IMR-90 (cell line): ENCODE measurements around the gene KRT6B. TPM values are rescaled to one million over a fixed set of nuclear protein-coding genes. Genes with fewer than 3 reads are reported as not detected.

ENCODE experiments used
- ATAC-seq: fragments of 200-7000 bp; cut with Tn5 transposase; 2 replicates; pipeline ENCODE4 v1.9.1; 2020; ENCODE audit warnings: low read depth, mild to moderate bottlenecking, moderate library complexity
- BruUV-seq: library from RNA; stranded (reverse); fragments of 400-500 nt; replicated peaks from 2 replicates; lab custom pipeline; 2021; lab: Mats Ljungman, UMichigan
- CTCF ChIA-PET: fragments of 300-600 bp; formaldehyde crosslinking; extraction: SDS; loops from one replicate; lab custom pipeline; 2021; ENCODE audit warnings: antibody characterized with exemption; lab: Yijun Ruan, JAX
- POLR2A ChIA-PET: fragments of 300-600 bp; sonication (Branson Sonifier 250); formaldehyde crosslinking; loops from one replicate; lab custom pipeline; 2022; ENCODE audit warnings: antibody characterized with exemption; ENCODE audit not compliant: unreplicated experiment; lab: Charles Lee
- DNase-seq: peaks from one replicate; pipeline ENCODE4 v3.0.0; 2013
- H2AFZ ChIP-seq: replicated peaks from 2 replicates; pipeline ENCODE3; 2013; ENCODE audit warnings: low read length, mild to moderate bottlenecking; ENCODE audit not compliant: poor library complexity
- H2AK5ac ChIP-seq: 2 replicates; pipeline ENCODE4 v1.6.1; 2013; ENCODE audit warnings: low read depth, low read length, inconsistent platforms
- H2AK9ac ChIP-seq: replicated peaks from 2 replicates; pipeline ENCODE3; 2013; ENCODE audit warnings: mild to moderate bottlenecking, low read depth, low read length, moderate library complexity; ENCODE audit not compliant: poor library complexity
- H2BK120ac ChIP-seq: 2 replicates; pipeline ENCODE4 v1.6.1; 2013; ENCODE audit warnings: low read depth, low read length, inconsistent platforms
- H2BK15ac ChIP-seq: 3 replicates; pipeline ENCODE4 v1.6.1; 2013; ENCODE audit warnings: low read depth, low read length, inconsistent platforms
- H2BK20ac ChIP-seq: 2 replicates; pipeline ENCODE4 v1.6.1; 2013; ENCODE audit warnings: low read depth, mild to moderate bottlenecking, inconsistent platforms, low read length, moderate library complexity
- H2BK5ac ChIP-seq: 2 replicates; pipeline ENCODE4 v1.6.1; 2013; ENCODE audit warnings: mild to moderate bottlenecking, low read depth, low read length, inconsistent platforms; ENCODE audit not compliant: poor library complexity, severe bottlenecking
- H3K14ac ChIP-seq: replicated peaks from 2 replicates; pipeline ENCODE4 v1.6.1; 2013; ENCODE audit warnings: low read depth, low read length, inconsistent platforms
- H3K18ac ChIP-seq: 2 replicates; pipeline ENCODE4 v1.6.1; 2013; ENCODE audit warnings: low read depth, low read length, control low read depth
- H3K23ac ChIP-seq: 2 replicates; pipeline ENCODE4 v1.6.1; 2013; ENCODE audit warnings: low read depth, low read length, inconsistent platforms
- H3K27ac ChIP-seq: 2 replicates; pipeline ENCODE4 v1.5.1; 2013; ENCODE audit warnings: mild to moderate bottlenecking, control low read depth, low read length; ENCODE audit not compliant: insufficient read depth
- H3K27me3 ChIP-seq: 2 replicates; pipeline ENCODE4 v1.6.1; 2013; ENCODE audit warnings: low read length; ENCODE audit not compliant: control insufficient read depth, insufficient read depth
- H3K36me3 ChIP-seq: 2 replicates; pipeline ENCODE4 v1.6.1; 2013; ENCODE audit warnings: low read length, mixed read lengths; ENCODE audit not compliant: control insufficient read depth, insufficient read depth
- H3K4ac ChIP-seq: 2 replicates; pipeline ENCODE4 v1.6.1; 2013; ENCODE audit warnings: low read depth, low read length, inconsistent platforms
- H3K4me1 ChIP-seq: 2 replicates; pipeline ENCODE4 v1.6.1; 2013; ENCODE audit warnings: low read length, mixed read lengths; ENCODE audit not compliant: control insufficient read depth, insufficient read depth
- H3K4me2 ChIP-seq: 2 replicates; pipeline ENCODE4 v1.6.1; 2013; ENCODE audit warnings: low read depth, mild to moderate bottlenecking, control low read depth, low read length, moderate library complexity
- H3K4me3 ChIP-seq: 2 replicates; pipeline ENCODE4 v1.5.1; 2013; ENCODE audit warnings: low read depth, mild to moderate bottlenecking, control low read depth, low read length, moderate library complexity; ENCODE audit not compliant: insufficient read depth
- H3K56ac ChIP-seq: 2 replicates; pipeline ENCODE4 v1.6.1; 2013; ENCODE audit warnings: low read length, inconsistent platforms; ENCODE audit not compliant: insufficient read depth; ENCODE audit errors: extremely low read depth
- H3K79me1 ChIP-seq, 2 experiments: 2 replicates each; pipeline ENCODE4 v1.6.1; 2013; ENCODE audit warnings: low read length in 2 of 2, inconsistent platforms in 1 of 2, low read depth in 1 of 2
- H3K9ac ChIP-seq: 2 replicates; pipeline ENCODE4 v1.6.1; 2013; ENCODE audit warnings: low read depth, low read length, control low read depth
- H3K9me1 ChIP-seq: 2 replicates; pipeline ENCODE4 v1.6.1; 2013; ENCODE audit warnings: low read length, inconsistent platforms; ENCODE audit not compliant: insufficient read depth
- H3K9me3 ChIP-seq: 2 replicates; pipeline ENCODE4 v1.6.1; 2013; ENCODE audit warnings: low read length; ENCODE audit not compliant: control insufficient read depth, insufficient read depth
- H4K20me1 ChIP-seq: 2 replicates; pipeline ENCODE4 v1.6.1; 2013; ENCODE audit warnings: low read length, inconsistent platforms; ENCODE audit not compliant: insufficient read depth
- H4K5ac ChIP-seq: 2 replicates; pipeline ENCODE4 v1.6.1; 2013; ENCODE audit warnings: mild to moderate bottlenecking, low read depth, low read length, control low read depth
- H4K8ac ChIP-seq, 2 experiments: 2 replicates each; pipeline ENCODE4 v1.6.1; 2013; ENCODE audit warnings: low read depth in 2 of 2, low read length in 2 of 2, control low read depth in 1 of 2, inconsistent platforms in 1 of 2
- H4K91ac ChIP-seq: 2 replicates; pipeline ENCODE4 v1.6.1; 2013; ENCODE audit warnings: low read depth, low read length, inconsistent platforms; ENCODE audit not compliant: insufficient read depth
- BHLHE40 ChIP-seq: fragments of 150-350 bp; IDR thresholded peaks from 2 replicates; pipeline ENCODE4 v1.6.1; 2016; ENCODE audit warnings: mild to moderate bottlenecking, low read depth, low read length
- CHD1 ChIP-seq: IDR thresholded peaks from 2 replicates; pipeline ENCODE4 v1.6.1; 2012; ENCODE audit warnings: low read depth, low read length, improper control_type of control experiment
- FOS ChIP-seq: fragments of 150-350 bp; IDR thresholded peaks from 2 replicates; pipeline ENCODE4 v1.6.1; 2016; ENCODE audit warnings: low read depth, low read length
- MAFK ChIP-seq: IDR thresholded peaks from 2 replicates; pipeline ENCODE4 v1.6.1; 2012; ENCODE audit warnings: low read depth, low read length, improper control_type of control experiment
- MAZ ChIP-seq: IDR thresholded peaks from 2 replicates; pipeline ENCODE4 v1.6.1; 2012; ENCODE audit warnings: low read depth, mild to moderate bottlenecking, low read length, improper control_type of control experiment, moderate library complexity, borderline replicate concordance
- MXI1 ChIP-seq: IDR thresholded peaks from 2 replicates; pipeline ENCODE4 v1.6.1; 2012; ENCODE audit warnings: low read depth, mild to moderate bottlenecking, low read length, moderate library complexity, borderline replicate concordance
- POLR2A ChIP-seq: IDR thresholded peaks from 2 replicates; pipeline ENCODE4 v1.6.1; 2012; ENCODE audit warnings: mild to moderate bottlenecking, low read depth, low read length
- RAD21 ChIP-seq: IDR thresholded peaks from 2 replicates; pipeline ENCODE4 v1.6.1; 2012; ENCODE audit warnings: low read length, improper control_type of control experiment
- RCOR1 ChIP-seq: IDR thresholded peaks from 2 replicates; pipeline ENCODE4 v1.6.1; 2012; ENCODE audit warnings: mild to moderate bottlenecking, low read length, improper control_type of control experiment; ENCODE audit not compliant: insufficient replicate concordance
- RFX5 ChIP-seq: IDR thresholded peaks from 2 replicates; pipeline ENCODE4 v1.8.0; 2012; ENCODE audit warnings: low read depth, mild to moderate bottlenecking, low read length, moderate library complexity
- SMC3 ChIP-seq: fragments of 150-350 bp; IDR thresholded peaks from 2 replicates; pipeline ENCODE4 v1.6.1; 2016; ENCODE audit warnings: low read depth, mild to moderate bottlenecking, antibody characterized with exemption, low read length, moderate library complexity
- WGBS, 2 experiments: methylation state at CpG; one replicate each; pipeline versions ENCODE4 v1.1.5 to v1.1.7; 2013; ENCODE audit warnings: missing lambda C conversion rate in 2 of 2; ENCODE audit not compliant: insufficient read length in 1 of 2; ENCODE audit errors: extremely low coverage in 2 of 2; 5-methylcytosine and 5-hydroxymethylcytosine counted together
- dilution Hi-C: fragments of 300-500 bp; cut with HindIII; formaldehyde crosslinking; loops from one replicate; pipeline ENCODE4 v1.14.3; 2018; ENCODE audit warnings: low sequenced_read_pairs; ENCODE audit not compliant: unreplicated experiment
- in situ Hi-C: fragments of 300-500 bp; cut with MboI; formaldehyde crosslinking; loops from 3 replicates; pipeline ENCODE4 v1.14.3; 2019; ENCODE audit warnings: low sequenced_read_pairs, inconsistent platforms, mixed read lengths
- intact Hi-C: fragments of 100-400 bp; cut with micrococcal nuclease; formaldehyde crosslinking; loops from 2 replicates; pipeline ENCODE4 v1.10.0; 2022
- polyA plus RNA-seq, 3 experiments: library from polyadenylated mRNA; depleted of rRNA; stranded (reverse); fragments of >200 nt; gene quantifications; 2 replicates each; pipeline ENCODE4 v1.2.3, GENCODE V29; 2012; ENCODE audit warnings: low replicate concordance in 1 of 3
- total RNA-seq: library from RNA; depleted of rRNA; stranded (reverse); fragments of >200 nt; gene quantifications from 2 replicates; pipeline ENCODE4 v1.2.3, GENCODE V29; 2012
- TF ChIP-seq, protein P1 (sequence below): conservative IDR thresholded peaks from 2 replicates; pipeline ENCODE4 v1.5.1; 2012; ENCODE audit warnings: mild to moderate bottlenecking, low read depth, low read length, improper control_type of control experiment
- TF ChIP-seq, protein P2 (sequence below): fragments of 150-350 bp; IDR thresholded peaks from 2 replicates; pipeline ENCODE4 v1.6.1; 2017; ENCODE audit warnings: mild to moderate bottlenecking, antibody characterized with exemption, low read length, low read depth

The KRT6B gene
- total and polyA plus RNA-seq, 2 of the 4 experiments (the other 2 are of a cell fraction): not detected

DNA sequence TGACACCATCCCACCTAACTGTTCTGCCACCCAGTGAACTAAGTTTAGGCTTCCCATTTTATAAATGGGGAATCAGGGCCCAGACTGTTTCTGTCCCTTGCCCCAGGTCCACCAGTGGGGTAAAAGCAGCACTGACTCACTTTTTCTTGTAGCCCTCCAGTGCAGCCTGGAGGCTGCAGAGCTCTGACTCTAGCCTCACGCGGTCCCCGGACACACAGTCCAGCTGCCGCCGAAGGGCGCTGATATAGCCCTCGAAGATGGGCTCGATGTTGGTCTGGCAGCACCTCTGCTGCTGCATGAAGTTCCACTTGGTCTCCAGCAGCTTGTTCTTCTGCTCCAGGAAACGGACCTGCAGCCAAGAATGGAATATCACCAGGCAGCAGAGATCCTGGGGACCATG, 48.4 kb downstream of the KRT6B start:
- in situ Hi-C loops: no loop called here

More for the DNA sequence above, 48.4 kb downstream of the KRT6B start:
- no peak for DNase-seq
- H3K56ac ChIP-seq: no peak overlapping the region
- no peak overlapping the region for H3K4me3 ChIP-seq
- H3K4ac ChIP-seq: no peak overlapping the region
- H3K79me1 ChIP-seq: no peaks in the 10 kb centered on the region
- POLR2A ChIA-PET: no interaction called here
- no peak overlapping the region for H4K91ac ChIP-seq
- WGBS, 2 experiments: 96% methylated on average over 8 of the region's 9 CpGs; no CpG with 5 or more reads in 1 of the 2 experiments
- H3K4me1 ChIP-seq: no peaks in the 10 kb centered on the region
- TF ChIP-seq MAZ: no peak
- TF ChIP-seq RAD21: no peak
- TF ChIP-seq MXI1: no peak
- TF ChIP-seq MAFK: no peak
- no peak for TF ChIP-seq SMC3
- no peak for TF ChIP-seq POLR2A
- TF ChIP-seq, protein P1, sequence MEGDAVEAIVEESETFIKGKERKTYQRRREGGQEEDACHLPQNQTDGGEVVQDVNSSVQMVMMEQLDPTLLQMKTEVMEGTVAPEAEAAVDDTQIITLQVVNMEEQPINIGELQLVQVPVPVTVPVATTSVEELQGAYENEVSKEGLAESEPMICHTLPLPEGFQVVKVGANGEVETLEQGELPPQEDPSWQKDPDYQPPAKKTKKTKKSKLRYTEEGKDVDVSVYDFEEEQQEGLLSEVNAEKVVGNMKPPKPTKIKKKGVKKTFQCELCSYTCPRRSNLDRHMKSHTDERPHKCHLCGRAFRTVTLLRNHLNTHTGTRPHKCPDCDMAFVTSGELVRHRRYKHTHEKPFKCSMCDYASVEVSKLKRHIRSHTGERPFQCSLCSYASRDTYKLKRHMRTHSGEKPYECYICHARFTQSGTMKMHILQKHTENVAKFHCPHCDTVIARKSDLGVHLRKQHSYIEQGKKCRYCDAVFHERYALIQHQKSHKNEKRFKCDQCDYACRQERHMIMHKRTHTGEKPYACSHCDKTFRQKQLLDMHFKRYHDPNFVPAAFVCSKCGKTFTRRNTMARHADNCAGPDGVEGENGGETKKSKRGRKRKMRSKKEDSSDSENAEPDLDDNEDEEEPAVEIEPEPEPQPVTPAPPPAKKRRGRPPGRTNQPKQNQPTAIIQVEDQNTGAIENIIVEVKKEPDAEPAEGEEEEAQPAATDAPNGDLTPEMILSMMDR: no peak
- TF ChIP-seq BHLHE40: no peak
- no peak for TF ChIP-seq RCOR1
- TF ChIP-seq, protein P2, sequence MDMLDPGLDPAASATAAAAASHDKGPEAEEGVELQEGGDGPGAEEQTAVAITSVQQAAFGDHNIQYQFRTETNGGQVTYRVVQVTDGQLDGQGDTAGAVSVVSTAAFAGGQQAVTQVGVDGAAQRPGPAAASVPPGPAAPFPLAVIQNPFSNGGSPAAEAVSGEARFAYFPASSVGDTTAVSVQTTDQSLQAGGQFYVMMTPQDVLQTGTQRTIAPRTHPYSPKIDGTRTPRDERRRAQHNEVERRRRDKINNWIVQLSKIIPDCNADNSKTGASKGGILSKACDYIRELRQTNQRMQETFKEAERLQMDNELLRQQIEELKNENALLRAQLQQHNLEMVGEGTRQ: no peak
- no peak for TF ChIP-seq FOS
- no peak for TF ChIP-seq RFX5
- no peak for TF ChIP-seq CHD1
- H2AK5ac ChIP-seq: no peak overlapping the region
- CTCF ChIA-PET: no interaction called here
- no peak overlapping the region for H2BK20ac ChIP-seq
- no peak overlapping the region for H2BK15ac ChIP-seq
- H2AFZ ChIP-seq: no peak overlapping the region
- no peaks in the 10 kb centered on the region for H4K20me1 ChIP-seq
- no peak overlapping the region for H2BK5ac ChIP-seq
- H3K36me3 ChIP-seq: no peaks in the 10 kb centered on the region
- H3K27me3 ChIP-seq: peaks cover 51% of the 10 kb centered on the region
- no peak for ATAC-seq
- H3K18ac ChIP-seq: no peak overlapping the region
- no peaks in the 10 kb centered on the region for H3K9me1 ChIP-seq
- no peak overlapping the region for H3K9ac ChIP-seq
- H3K14ac ChIP-seq: no peak overlapping the region
- no peak overlapping the region for H3K4me2 ChIP-seq
- dilution Hi-C loops (no loop called here), intact Hi-C loops (no loop called here)
- H4K8ac ChIP-seq: no peak overlapping the region
- H3K27ac ChIP-seq: no peak overlapping the region
- H2AK9ac ChIP-seq: no peak overlapping the region
- H4K5ac ChIP-seq: no peak overlapping the region
- no peaks in the 10 kb centered on the region for H3K9me3 ChIP-seq
- H2BK120ac ChIP-seq: no peak overlapping the region
- no peak overlapping the region for H3K23ac ChIP-seq
- no TSS peak for BruUV-seq
